Parathyroid adenoma (tissue), 2 donors: ENCODE data around the gene RAP1A.

Experiments used
- H2AFZ ChIP-seq: fragments of 300-600 bp; sonication (generic); one replicate; pipeline ENCODE4 v1.7.0; 2017; ENCODE audit warnings: antibody characterized with exemption, mild to moderate bottlenecking
- H3K27ac ChIP-seq: fragments of 300-600 bp; sonication (generic); one replicate; pipeline ENCODE4 v1.7.0; 2017
- H3K27me3 ChIP-seq: fragments of 300-600 bp; sonication (generic); one replicate; pipeline ENCODE4 v1.7.0; 2017; ENCODE audit warnings: low read length; ENCODE audit not compliant: control insufficient read depth, insufficient read depth
- H3K36me3 ChIP-seq: fragments of 300-600 bp; sonication (generic); one replicate; pipeline ENCODE4 v1.7.0; 2017; ENCODE audit warnings: low read length; ENCODE audit not compliant: control insufficient read depth, insufficient read depth
- H3K4me1 ChIP-seq: fragments of 300-600 bp; sonication (generic); one replicate; pipeline ENCODE4 v1.7.0; 2017; ENCODE audit warnings: control low read depth
- H3K4me2 ChIP-seq: fragments of 300-600 bp; sonication (generic); one replicate; pipeline ENCODE4 v1.7.0; 2017; ENCODE audit warnings: low read length
- H3K4me3 ChIP-seq: fragments of 300-600 bp; sonication (generic); one replicate; pipeline ENCODE4 v1.7.0; 2017; ENCODE audit warnings: low read depth, low read length
- H3K79me2 ChIP-seq: fragments of 300-600 bp; sonication (generic); one replicate; pipeline ENCODE4 v1.7.0; 2017; ENCODE audit warnings: control low read depth
- H3K9ac ChIP-seq: fragments of 300-600 bp; sonication (generic); one replicate; pipeline ENCODE4 v1.7.0; 2017; ENCODE audit warnings: mild to moderate bottlenecking
- H3K9me3 ChIP-seq: fragments of 300-600 bp; sonication (generic); one replicate; pipeline ENCODE4 v1.7.0; 2017; ENCODE audit warnings: low read length; ENCODE audit not compliant: control insufficient read depth
- TF ChIP-seq, protein P1 (sequence below): fragments of 300-600 bp; sonication (generic); IDR thresholded peaks from one replicate; pipeline ENCODE4 v1.7.0; 2017; ENCODE audit warnings: antibody characterized with exemption, mild to moderate bottlenecking
- donor health status: primary hyperparathyroidism.

Gene RAP1A

GRCh38 chr1:111742938-111743549 is 123.5 kb downstream of the RAP1A start:
- H3K4me2 ChIP-seq = no peak overlapping the region
- no peak overlapping the region for H2AFZ ChIP-seq
- TF ChIP-seq, protein P1, sequence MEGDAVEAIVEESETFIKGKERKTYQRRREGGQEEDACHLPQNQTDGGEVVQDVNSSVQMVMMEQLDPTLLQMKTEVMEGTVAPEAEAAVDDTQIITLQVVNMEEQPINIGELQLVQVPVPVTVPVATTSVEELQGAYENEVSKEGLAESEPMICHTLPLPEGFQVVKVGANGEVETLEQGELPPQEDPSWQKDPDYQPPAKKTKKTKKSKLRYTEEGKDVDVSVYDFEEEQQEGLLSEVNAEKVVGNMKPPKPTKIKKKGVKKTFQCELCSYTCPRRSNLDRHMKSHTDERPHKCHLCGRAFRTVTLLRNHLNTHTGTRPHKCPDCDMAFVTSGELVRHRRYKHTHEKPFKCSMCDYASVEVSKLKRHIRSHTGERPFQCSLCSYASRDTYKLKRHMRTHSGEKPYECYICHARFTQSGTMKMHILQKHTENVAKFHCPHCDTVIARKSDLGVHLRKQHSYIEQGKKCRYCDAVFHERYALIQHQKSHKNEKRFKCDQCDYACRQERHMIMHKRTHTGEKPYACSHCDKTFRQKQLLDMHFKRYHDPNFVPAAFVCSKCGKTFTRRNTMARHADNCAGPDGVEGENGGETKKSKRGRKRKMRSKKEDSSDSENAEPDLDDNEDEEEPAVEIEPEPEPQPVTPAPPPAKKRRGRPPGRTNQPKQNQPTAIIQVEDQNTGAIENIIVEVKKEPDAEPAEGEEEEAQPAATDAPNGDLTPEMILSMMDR = no peak
- H3K9me3 ChIP-seq = no peaks in the 10 kb centered on the region
- H3K27ac ChIP-seq = no peak overlapping the region
- H3K36me3 ChIP-seq = no peaks in the 10 kb centered on the region
- no peaks in the 10 kb centered on the region for H3K27me3 ChIP-seq
- no peak overlapping the region for H3K9ac ChIP-seq
- H3K79me2 ChIP-seq = no peaks in the 10 kb centered on the region
- H3K4me1 ChIP-seq = no peaks in the 10 kb centered on the region
- H3K4me3 ChIP-seq = no peak overlapping the region

DNA sequence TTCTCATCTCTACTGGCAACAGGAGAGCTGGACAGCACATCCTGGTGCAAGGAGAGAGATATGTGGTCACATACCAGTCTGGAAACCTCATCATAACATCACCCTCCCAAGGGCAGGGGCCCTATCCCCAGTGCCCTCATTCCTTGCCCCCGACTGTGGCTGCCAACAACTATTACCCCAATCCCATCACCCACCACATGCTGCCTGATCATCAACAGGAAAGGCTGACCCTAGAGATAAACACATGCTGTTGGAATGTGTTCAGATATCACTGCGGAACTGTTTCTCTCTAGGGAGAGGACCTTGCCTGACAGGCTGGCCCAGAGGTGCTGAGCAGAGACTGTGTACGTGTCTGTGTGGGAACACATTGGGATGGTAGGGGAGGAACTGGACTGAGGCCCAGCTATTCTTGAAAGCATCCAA is 124.1 kb downstream of the RAP1A start:
- no peak overlapping the region for H2AFZ ChIP-seq
- no peak overlapping the region for H3K9ac ChIP-seq
- no peak overlapping the region for H3K4me2 ChIP-seq
- no peak overlapping the region for H3K27ac ChIP-seq
- no peak overlapping the region for H3K4me3 ChIP-seq
- no peaks in the 10 kb centered on the region for H3K36me3 ChIP-seq
- H3K4me1 ChIP-seq = no peaks in the 10 kb centered on the region
- no peaks in the 10 kb centered on the region for H3K27me3 ChIP-seq
- no peaks in the 10 kb centered on the region for H3K79me2 ChIP-seq
- no peaks in the 10 kb centered on the region for H3K9me3 ChIP-seq
- TF ChIP-seq, protein P1 = no peak

GRCh38 chr1:111745675-111746613 is 126.4 kb downstream of the RAP1A start:
- TF ChIP-seq, protein P1 = no peak
- Histone ChIP-seq H3K9me3 (no peaks in the 10 kb centered on the region), H3K36me3 (no peaks in the 10 kb centered on the region), H3K27me3 (no peaks in the 10 kb centered on the region), H3K27ac (no peak overlapping the region), H3K4me2 (no peak overlapping the region), H2AFZ (no peak overlapping the region), H3K4me1 (no peaks in the 10 kb centered on the region), H3K4me3 (no peak overlapping the region), H3K79me2 (no peaks in the 10 kb centered on the region), H3K9ac (no peak overlapping the region)

DNA sequence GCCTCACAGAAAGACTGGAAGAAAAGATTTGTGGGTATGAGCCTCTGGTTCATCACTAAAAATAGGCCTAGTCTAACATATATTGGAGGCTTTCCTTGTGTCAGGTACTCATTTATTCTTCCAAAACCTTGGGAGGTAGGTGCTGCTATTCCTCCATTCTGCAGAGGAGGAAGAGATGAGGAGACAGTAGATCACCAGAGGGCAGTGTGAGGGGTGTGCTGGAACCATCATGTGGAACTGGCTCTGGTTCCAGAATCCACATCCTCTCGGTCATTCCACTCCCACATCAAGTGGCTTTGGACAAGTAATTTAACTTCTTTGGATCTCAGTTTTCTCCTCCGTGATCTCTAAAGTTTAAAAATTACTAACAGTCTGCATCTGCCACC is 127.0 kb downstream of the RAP1A start:
- no peaks in the 10 kb centered on the region for H3K4me1 ChIP-seq
- no peaks in the 10 kb centered on the region for H3K9me3 ChIP-seq
- H2AFZ ChIP-seq = no peak overlapping the region
- no peaks in the 10 kb centered on the region for H3K79me2 ChIP-seq
- H3K4me3 ChIP-seq = no peak overlapping the region
- H3K4me2 ChIP-seq = no peak overlapping the region
- H3K36me3 ChIP-seq = no peaks in the 10 kb centered on the region
- no peaks in the 10 kb centered on the region for H3K27me3 ChIP-seq
- TF ChIP-seq, protein P1 = no peak
- no peak overlapping the region for H3K27ac ChIP-seq
- no peak overlapping the region for H3K9ac ChIP-seq
